Measurements from ENCODE around the gene MYL3.

MYL3 gene

GRCh38 chr3:46888705-46889104, 25.5 kb upstream of the MYL3 start:
- Histone ChIP-seq H3K4me3 (ENCODE audit: insufficient read length, low read depth) (no peak overlapping the region), H3K36me3 (ENCODE audit: insufficient read depth, insufficient read length, low read length) (no peaks in the 10 kb centered on the region), H3K9ac (ENCODE audit: insufficient read length, low read depth) (no peak overlapping the region), H3K4me1 (ENCODE audit: insufficient read depth, insufficient read length) (peaks cover 46% of the 10 kb centered on the region), H3K9me3 (ENCODE audit: insufficient read depth, low read length) (no peaks in the 10 kb centered on the region), H3K27me3 (ENCODE audit: insufficient read depth, insufficient read length) (peaks cover 52% of the 10 kb centered on the region)
- no peak for TF ChIP-seq ZNF274 (IDR thresholded peaks at IDR 0.05; ENCODE audit: low read depth, low read length)
- TF ChIP-seq SUZ12 (IDR thresholded peaks at IDR 0.05; ENCODE audit: extremely low read depth, insufficient read depth, insufficient read length), result no peak
- no peak for TF ChIP-seq YY1 (IDR thresholded peaks at IDR 0.05; ENCODE audit: insufficient read depth, insufficient read length)
- no peak for DNase-seq (ENCODE audit: low read depth, low spot score)

DNA sequence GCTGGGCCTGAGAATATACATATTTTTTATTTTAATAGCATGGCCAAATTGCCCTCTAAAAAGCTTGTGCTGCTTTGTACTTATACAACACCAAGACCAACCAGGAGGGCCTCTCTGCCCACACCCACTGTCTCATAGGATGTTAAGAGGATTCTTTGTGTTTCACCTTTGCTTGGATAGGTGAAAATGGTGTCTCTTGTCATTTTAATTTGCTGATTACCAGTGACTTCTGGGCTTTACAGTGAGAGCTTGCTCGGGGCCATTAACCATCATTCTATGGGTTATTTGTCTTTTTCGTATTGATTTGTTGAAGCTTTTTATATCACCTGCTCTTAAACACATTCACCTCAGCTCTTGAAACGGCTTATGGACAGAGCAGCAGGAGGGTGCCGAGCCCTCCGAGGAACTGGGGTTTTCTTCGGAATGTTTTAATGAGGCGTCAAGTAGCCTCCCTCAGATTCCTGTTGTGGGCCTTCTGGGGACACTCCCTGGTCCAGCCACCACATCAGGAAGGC, 24.8 kb upstream of the MYL3 start:
- no peak overlapping the region for H3K9ac ChIP-seq (ENCODE audit: insufficient read length, low read depth)
- no peak overlapping the region for H3K4me3 ChIP-seq (ENCODE audit: insufficient read length, low read depth)
- peak; percentile 72 for DNase-seq (ENCODE audit: low read depth, low spot score)
- peaks cover 40% of the 10 kb centered on the region for H3K4me1 ChIP-seq (ENCODE audit: insufficient read depth, insufficient read length)
- TF ChIP-seq ZNF274 (IDR thresholded peaks at IDR 0.05; ENCODE audit: low read depth, low read length) (no peak), SUZ12 (IDR thresholded peaks at IDR 0.05; ENCODE audit: extremely low read depth, insufficient read depth, insufficient read length) (no peak), YY1 (IDR thresholded peaks at IDR 0.05; ENCODE audit: insufficient read depth, insufficient read length) (no peak)
- H3K27me3 ChIP-seq (ENCODE audit: insufficient read depth, insufficient read length), result peaks cover 52% of the 10 kb centered on the region
- no peaks in the 10 kb centered on the region for H3K9me3 ChIP-seq (ENCODE audit: insufficient read depth, low read length)
- no peaks in the 10 kb centered on the region for H3K36me3 ChIP-seq (ENCODE audit: insufficient read depth, insufficient read length, low read length)

DNA sequence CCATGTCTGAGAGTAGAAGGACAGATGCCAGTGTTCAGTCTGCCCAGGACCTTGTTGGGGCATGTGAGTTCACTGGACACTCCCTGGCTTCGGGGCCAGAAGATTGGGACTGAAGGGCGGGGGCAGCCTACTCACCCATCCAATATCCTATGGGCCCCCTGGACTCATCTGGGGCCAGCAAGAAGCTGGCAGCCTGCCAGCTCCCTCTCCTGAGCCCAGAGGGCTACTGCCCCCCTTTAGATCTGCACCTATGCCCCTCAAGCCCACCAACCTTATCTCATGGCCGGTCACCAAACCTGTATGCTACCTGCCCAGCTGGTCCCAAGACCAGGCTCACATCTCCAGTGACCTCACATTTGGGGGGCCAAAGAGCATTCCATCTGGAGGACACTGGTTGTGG, 22.4 kb upstream of the MYL3 start:
- TF ChIP-seq ZNF274 (IDR thresholded peaks at IDR 0.05; ENCODE audit: low read depth, low read length), result no peak
- TF ChIP-seq YY1 (IDR thresholded peaks at IDR 0.05; ENCODE audit: insufficient read depth, insufficient read length), result no peak
- TF ChIP-seq SUZ12 (IDR thresholded peaks at IDR 0.05; ENCODE audit: extremely low read depth, insufficient read depth, insufficient read length), result no peak
- Histone ChIP-seq H3K9me3 (ENCODE audit: insufficient read depth, low read length) (no peaks in the 10 kb centered on the region), H3K27me3 (ENCODE audit: insufficient read depth, insufficient read length) (peaks cover 46% of the 10 kb centered on the region), H3K4me1 (ENCODE audit: insufficient read depth, insufficient read length) (peaks cover 27% of the 10 kb centered on the region), H3K9ac (ENCODE audit: insufficient read length, low read depth) (no peak overlapping the region), H3K36me3 (ENCODE audit: insufficient read depth, insufficient read length, low read length) (no peaks in the 10 kb centered on the region), H3K4me3 (ENCODE audit: insufficient read length, low read depth) (no peak overlapping the region)
- DNase-seq (ENCODE audit: low read depth, low spot score), result no peak

- Histone ChIP-seq H3K27me3 (ENCODE audit: insufficient read depth, insufficient read length) (peaks cover 51% of the 10 kb centered on the region), H3K9ac (ENCODE audit: insufficient read length, low read depth) (no peak overlapping the region), H3K9me3 (ENCODE audit: insufficient read depth, low read length) (no peaks in the 10 kb centered on the region), H3K4me3 (ENCODE audit: insufficient read length, low read depth) (no peak overlapping the region), H3K36me3 (ENCODE audit: insufficient read depth, insufficient read length, low read length) (no peaks in the 10 kb centered on the region), H3K4me1 (ENCODE audit: insufficient read depth, insufficient read length) (peaks cover 26% of the 10 kb centered on the region)
- TF ChIP-seq ZNF274 (IDR thresholded peaks at IDR 0.05; ENCODE audit: low read depth, low read length) (no peak), SUZ12 (IDR thresholded peaks at IDR 0.05; ENCODE audit: extremely low read depth, insufficient read depth, insufficient read length) (no peak), YY1 (IDR thresholded peaks at IDR 0.05; ENCODE audit: insufficient read depth, insufficient read length) (no peak)
- DNase-seq (ENCODE audit: low read depth, low spot score), result no peak
Measured at GRCh38 chr3:46884929-46885328, 21.7 kb upstream of the MYL3 start.

GRCh38 chr3:46884427-46884826, 21.2 kb upstream of the MYL3 start:
- H3K9me3 ChIP-seq (ENCODE audit: insufficient read depth, low read length), result no peaks in the 10 kb centered on the region
- H3K9ac ChIP-seq (ENCODE audit: insufficient read length, low read depth), result peak overlapping the region; percentile 68
- H3K36me3 ChIP-seq (ENCODE audit: insufficient read depth, insufficient read length, low read length), result no peaks in the 10 kb centered on the region
- TF ChIP-seq ZNF274 (IDR thresholded peaks at IDR 0.05; ENCODE audit: low read depth, low read length) (no peak), YY1 (IDR thresholded peaks at IDR 0.05; ENCODE audit: insufficient read depth, insufficient read length) (no peak), SUZ12 (IDR thresholded peaks at IDR 0.05; ENCODE audit: extremely low read depth, insufficient read depth, insufficient read length) (no peak)
- H3K27me3 ChIP-seq (ENCODE audit: insufficient read depth, insufficient read length), result peaks cover 56% of the 10 kb centered on the region
- no peak for DNase-seq (ENCODE audit: low read depth, low spot score)
- H3K4me3 ChIP-seq (ENCODE audit: insufficient read length, low read depth), result no peak overlapping the region
- H3K4me1 ChIP-seq (ENCODE audit: insufficient read depth, insufficient read length), result peaks cover 22% of the 10 kb centered on the region

DNA sequence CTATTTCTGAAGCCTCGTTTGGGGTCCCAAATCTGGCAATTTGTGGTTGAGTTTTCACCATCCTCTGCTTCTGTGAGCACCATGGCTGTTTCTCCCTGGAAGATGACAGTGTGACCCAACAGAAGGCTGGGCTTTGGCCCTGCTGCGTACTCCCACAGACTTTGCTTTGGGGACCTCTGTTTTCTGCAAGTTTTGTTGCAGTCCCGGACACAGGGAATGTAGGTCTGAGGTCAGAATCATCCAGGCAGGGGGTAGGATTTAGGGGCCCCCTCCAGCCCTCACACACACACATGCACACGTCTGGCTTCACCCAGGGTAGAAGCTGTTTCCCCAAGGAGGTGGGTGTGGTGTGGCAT, 20.6 kb upstream of the MYL3 start:
- Histone ChIP-seq H3K9me3 (ENCODE audit: insufficient read depth, low read length) (no peaks in the 10 kb centered on the region), H3K36me3 (ENCODE audit: insufficient read depth, insufficient read length, low read length) (no peaks in the 10 kb centered on the region), H3K4me3 (ENCODE audit: insufficient read length, low read depth) (peak overlapping the region; percentile 57), H3K27me3 (ENCODE audit: insufficient read depth, insufficient read length) (peaks cover 59% of the 10 kb centered on the region), H3K4me1 (ENCODE audit: insufficient read depth, insufficient read length) (peaks cover 19% of the 10 kb centered on the region), H3K9ac (ENCODE audit: insufficient read length, low read depth) (peak overlapping the region; percentile 78)
- no peak for DNase-seq (ENCODE audit: low read depth, low spot score)
- TF ChIP-seq YY1 (IDR thresholded peaks at IDR 0.05; ENCODE audit: insufficient read depth, insufficient read length), result no peak
- TF ChIP-seq ZNF274 (IDR thresholded peaks at IDR 0.05; ENCODE audit: low read depth, low read length), result no peak
- no peak for TF ChIP-seq SUZ12 (IDR thresholded peaks at IDR 0.05; ENCODE audit: extremely low read depth, insufficient read depth, insufficient read length)

DNA sequence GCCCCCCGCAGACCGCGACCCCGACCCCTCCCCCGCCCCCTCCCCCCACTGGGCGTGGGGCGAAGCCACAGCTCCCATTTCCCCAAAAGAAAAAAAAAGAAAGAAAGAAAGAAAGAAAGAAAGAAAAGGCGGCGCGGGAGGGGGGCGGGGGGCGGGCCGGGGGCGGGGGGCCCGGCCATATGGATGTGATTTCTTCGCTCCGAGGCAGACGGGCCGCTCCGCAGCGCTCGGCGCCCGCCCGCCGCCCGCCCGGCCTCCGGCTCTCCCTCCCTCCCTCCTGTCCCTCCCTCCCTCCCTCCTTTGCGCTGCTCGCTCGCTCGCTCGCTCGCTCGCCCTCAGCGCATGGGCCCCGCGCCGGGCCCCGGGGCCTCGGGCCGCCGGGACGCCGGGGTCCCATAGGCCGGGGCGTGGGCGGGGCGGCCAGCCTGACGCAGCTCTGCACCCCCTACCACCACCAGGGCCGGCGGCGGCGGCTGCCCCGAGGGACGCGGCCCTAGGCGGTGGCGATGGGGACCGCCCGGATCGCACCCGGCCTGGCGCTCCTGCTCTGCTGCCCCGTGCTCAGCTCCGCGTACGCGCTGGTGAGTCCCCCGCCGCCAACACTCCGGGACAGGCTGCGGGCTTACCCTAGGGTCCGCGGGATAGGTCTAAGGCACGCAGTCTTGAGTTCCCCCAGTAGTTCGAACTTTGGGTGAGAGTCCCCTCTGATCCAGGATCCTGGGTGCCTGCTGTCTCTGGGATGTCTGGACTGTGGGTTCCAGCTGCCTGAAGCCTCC, 20.0 kb upstream of the MYL3 start:
- DNase-seq (ENCODE audit: low read depth, low spot score), result no peak
- peaks cover 59% of the 10 kb centered on the region for H3K27me3 ChIP-seq (ENCODE audit: insufficient read depth, insufficient read length)
- no peaks in the 10 kb centered on the region for H3K9me3 ChIP-seq (ENCODE audit: insufficient read depth, low read length)
- peaks cover 23% of the 10 kb centered on the region for H3K4me1 ChIP-seq (ENCODE audit: insufficient read depth, insufficient read length)
- H3K36me3 ChIP-seq (ENCODE audit: insufficient read depth, insufficient read length, low read length), result no peaks in the 10 kb centered on the region
- peak overlapping the region; percentile 62 for H3K4me3 ChIP-seq (ENCODE audit: insufficient read length, low read depth)
- no peak for TF ChIP-seq YY1 (IDR thresholded peaks at IDR 0.05; ENCODE audit: insufficient read depth, insufficient read length)
- TF ChIP-seq ZNF274 (IDR thresholded peaks at IDR 0.05; ENCODE audit: low read depth, low read length), result no peak
- no peak for TF ChIP-seq SUZ12 (IDR thresholded peaks at IDR 0.05; ENCODE audit: extremely low read depth, insufficient read depth, insufficient read length)
- peak overlapping the region; percentile 78 for H3K9ac ChIP-seq (ENCODE audit: insufficient read length, low read depth)
